ENCODE measurements around the gene TMEM250. TPM values are rescaled to one million over a fixed set of nuclear protein-coding genes. Genes with fewer than 3 reads are reported as not detected.

The TMEM250 gene
- total and polyA plus RNA-seq, 2 of the 4 experiments (the other 2 are of a cell fraction) = 14.0 to 17.5 TPM

DNA sequence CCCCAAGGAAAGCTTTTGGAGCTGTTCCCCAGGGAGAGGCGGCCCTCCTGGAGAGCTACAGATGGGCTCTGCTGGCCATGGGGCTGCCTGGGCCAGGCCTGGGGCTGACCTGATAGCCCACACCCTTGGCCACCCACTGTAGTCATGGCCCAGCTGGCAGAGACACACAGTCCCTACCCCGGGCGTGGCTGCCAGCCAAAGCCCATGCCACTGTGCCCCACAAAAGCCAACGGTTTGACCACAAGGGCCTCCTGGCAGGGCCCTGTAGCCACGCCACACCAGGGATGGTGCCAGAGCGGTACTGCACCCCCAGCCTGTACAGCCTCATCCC lies 38.8 kb downstream of the TMEM250 start:
- no peak for TF ChIP-seq FOS (IDR thresholded peaks at IDR 0.05; ENCODE audit: low read depth, low read length)
- no peak for TF ChIP-seq MAZ (IDR thresholded peaks at IDR 0.05; ENCODE audit: borderline replicate concordance, low read depth, low read length)
- TF ChIP-seq CHD1 (IDR thresholded peaks at IDR 0.05; ENCODE audit: low read depth, low read length) = no peak
- TF ChIP-seq, protein P1, sequence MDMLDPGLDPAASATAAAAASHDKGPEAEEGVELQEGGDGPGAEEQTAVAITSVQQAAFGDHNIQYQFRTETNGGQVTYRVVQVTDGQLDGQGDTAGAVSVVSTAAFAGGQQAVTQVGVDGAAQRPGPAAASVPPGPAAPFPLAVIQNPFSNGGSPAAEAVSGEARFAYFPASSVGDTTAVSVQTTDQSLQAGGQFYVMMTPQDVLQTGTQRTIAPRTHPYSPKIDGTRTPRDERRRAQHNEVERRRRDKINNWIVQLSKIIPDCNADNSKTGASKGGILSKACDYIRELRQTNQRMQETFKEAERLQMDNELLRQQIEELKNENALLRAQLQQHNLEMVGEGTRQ (IDR thresholded peaks at IDR 0.05; ENCODE audit: low read depth, low read length) = no peak
- no peak for TF ChIP-seq RFX5 (IDR thresholded peaks at IDR 0.05; ENCODE audit: low read depth, low read length)
- TF ChIP-seq ELK1 (IDR thresholded peaks at IDR 0.05; ENCODE audit: borderline replicate concordance, low read depth, low read length) = no peak
- TF ChIP-seq POLR2A (IDR thresholded peaks at IDR 0.05; ENCODE audit: low read depth, low read length) = no peak
- no peak for TF ChIP-seq NFE2L2 (IDR thresholded peaks at IDR 0.05; ENCODE audit: low read depth, low read length)
- no peak for TF ChIP-seq MAFK (IDR thresholded peaks at IDR 0.05; ENCODE audit: low read depth, low read length)
- ChIA-PET POLR2A (ENCODE audit: unreplicated experiment) (no interaction called here), CTCF (no interaction called here)
- H3K4me1 ChIP-seq (ENCODE audit: control insufficient read depth, insufficient read depth, low read length) = peaks cover 7% of the 10 kb centered on the region; the same call in 1 of the 2 replicates
- H3K36me3 ChIP-seq (ENCODE audit: control insufficient read depth, insufficient read depth, low read length) = peaks cover 10% of the 10 kb centered on the region; the same call in 1 of the 2 replicates
- H4K8ac ChIP-seq (ENCODE audit: low read depth in 2 of 2, low read length in 2 of 2) = no peak overlapping the region
- ATAC-seq (ENCODE audit: low read depth) (peak; percentile 19), DNase-seq (no peak)
- H3K18ac ChIP-seq (ENCODE audit: low read depth, low read length) = no peak overlapping the region
- H4K91ac ChIP-seq (ENCODE audit: insufficient read depth, low read depth, low read length) = no peak overlapping the region
- dilution Hi-C loops (cut with HindIII; ENCODE audit: low sequenced_read_pairs, unreplicated experiment) (no loop called here), intact Hi-C loops (cut with micrococcal nuclease) (no loop called here), in situ Hi-C loops (cut with MboI; ENCODE audit: low sequenced_read_pairs) (no loop called here)
- H2BK20ac ChIP-seq (ENCODE audit: low read depth, low read length) = no peak overlapping the region
- H4K20me1 ChIP-seq (ENCODE audit: insufficient read depth, low read length) = peaks cover 92% of the 10 kb centered on the region
- H3K14ac ChIP-seq (replicated peaks; ENCODE audit: low read depth, low read length) = no peak overlapping the region
- H2AK9ac ChIP-seq (replicated peaks; ENCODE audit: low read depth, low read length, poor library complexity) = peak overlapping the region; percentile 76
- H3K79me1 ChIP-seq (ENCODE audit: low read depth in 1 of 2, low read length in 2 of 2) = peaks cover 22 to 91% of the 10 kb centered on the region in 2 experiments
- no peak overlapping the region for H3K23ac ChIP-seq (ENCODE audit: low read depth, low read length)
- no TSS peak for BruUV-seq (replicated peaks)
- H3K9me3 ChIP-seq (ENCODE audit: control insufficient read depth, insufficient read depth, low read length) = no peaks in the 10 kb centered on the region
- no peak overlapping the region for H2AFZ ChIP-seq (replicated peaks; ENCODE audit: low read length, poor library complexity)
- H3K27me3 ChIP-seq (ENCODE audit: control insufficient read depth, insufficient read depth, low read length) = no peaks in the 10 kb centered on the region
- no peak overlapping the region for H3K4me3 ChIP-seq (ENCODE audit: insufficient read depth, low read depth, low read length)
- no peak overlapping the region for H2BK120ac ChIP-seq (ENCODE audit: low read depth, low read length)
- no peak overlapping the region for H2AK5ac ChIP-seq (ENCODE audit: low read depth, low read length)
- no peak overlapping the region for H2BK15ac ChIP-seq (ENCODE audit: low read depth, low read length)
- H3K9me1 ChIP-seq (ENCODE audit: insufficient read depth, low read length) = peaks cover 4% of the 10 kb centered on the region; the same call in 1 of the 2 replicates
- no peak overlapping the region for H3K9ac ChIP-seq (ENCODE audit: low read depth, low read length)
- no peak overlapping the region for H3K4me2 ChIP-seq (ENCODE audit: low read depth, low read length)
- 83% methylated on average over 1 of the region's 6 CpGs; no CpG with 5 or more reads in 1 of the 2 experiments for WGBS, 2 experiments (ENCODE audit: extremely low coverage in 2 of 2, insufficient read length in 1 of 2)
- no peak overlapping the region for H3K27ac ChIP-seq (ENCODE audit: insufficient read depth, low read length)
- H3K4ac ChIP-seq (ENCODE audit: low read depth, low read length) = no peak overlapping the region
- no peak overlapping the region for H4K5ac ChIP-seq (ENCODE audit: low read depth, low read length)
- H2BK5ac ChIP-seq (ENCODE audit: low read depth, low read length, poor library complexity, severe bottlenecking) = no peak overlapping the region
- no peak overlapping the region for H3K56ac ChIP-seq (ENCODE audit: extremely low read depth, insufficient read depth, low read length)

Data from IMR-90 (cell line).